HCT116 (cell line): Measurements from ENCODE around the gene AARS1. TPM values are rescaled to one million over a fixed set of nuclear protein-coding genes. Genes with fewer than 3 reads are reported as not detected.
A peak's percentile ranks its signal among the peaks of the same experiment; 100 is the strongest.

Experiments used
- ATAC-seq: fragments of 200-7000 bp; cut with Tn5 transposase; 2 replicates; pipeline ENCODE4 v1.9.1; 2020; ENCODE audit warnings: mild to moderate bottlenecking, moderate library complexity
- BruUV-seq: library from RNA; stranded (reverse); fragments of 400-500 nt; replicated peaks from 2 replicates; lab custom pipeline; 2021; lab: Mats Ljungman, UMichigan
- CTCF ChIA-PET: fragments of 300-600 bp; sonication (Branson Sonifier 250); formaldehyde crosslinking; loops from one replicate; lab custom pipeline; 2021; ENCODE audit warnings: antibody characterized with exemption; lab: Charles Lee
- POLR2A ChIA-PET: fragments of 300-600, 350-600 bp; sonication (Branson Sonifier 250); formaldehyde crosslinking; loops from one replicate; lab custom pipeline; 2021; ENCODE audit warnings: antibody characterized with exemption; lab: Charles Lee
- RAD21 ChIA-PET, 2 experiments: fragments of 300-600 bp; sonication (Branson Sonifier 250); formaldehyde crosslinking; loops; one replicate each; lab custom pipeline; 2023; ENCODE audit warnings: low total read pairs in 2 of 2; ENCODE audit not compliant: uncharacterized antibody in 2 of 2, unreplicated experiment in 2 of 2, low non-redundant PET in 1 of 2; lab: Charles Lee
- DNase-seq: peaks from one replicate; pipeline ENCODE4 v3.0.0-alpha.2; 2010; ENCODE audit warnings: low read depth, low spot score
- H2AFZ ChIP-seq: fragments of 200-600 bp; shearing (Covaris generic), sonication (generic); 2 replicates; pipeline ENCODE4 v1.6.1; 2017; ENCODE audit warnings: low read depth, mixed run types, mixed read lengths, antibody characterized with exemption, low read length; ENCODE audit not compliant: poor library complexity, severe bottlenecking
- H3K27ac ChIP-seq: 2 replicates; pipeline ENCODE4 v1.5.1; 2012; ENCODE audit warnings: low read depth, low read length
- H3K27me3 ChIP-seq: fragments of 200-600 bp; sonication (generic); 2 replicates; pipeline ENCODE4 v1.6.1; 2016; ENCODE audit warnings: mixed run types, low read length, mixed read lengths; ENCODE audit not compliant: insufficient read depth
- H3K36me3 ChIP-seq, 2 experiments: fragments of 200-500 bp in 1 of 2; fragments of 200-600 bp in 1 of 2; sonication (Bioruptor generic) in 1 of 2; sonication (generic) in 1 of 2; 2 replicates each; pipeline versions ENCODE4 v1.5.1 to v1.6.1; 2014 to 2016; ENCODE audit warnings: low read length in 2 of 2, inconsistent platforms in 1 of 2, mixed read lengths in 1 of 2, mixed run types in 1 of 2; ENCODE audit not compliant: insufficient read depth in 2 of 2, control insufficient read depth in 1 of 2
- H3K4me1 ChIP-seq, 2 experiments: fragments of 200-600 bp in 1 of 2; sonication (generic) in 1 of 2; 2 replicates each; pipeline versions ENCODE4 v1.5.1 to v1.6.1; 2012 to 2017; ENCODE audit warnings: low read length in 2 of 2, inconsistent platforms in 1 of 2, mild to moderate bottlenecking in 1 of 2, mixed read lengths in 1 of 2, mixed run types in 1 of 2, moderate library complexity in 1 of 2; ENCODE audit not compliant: insufficient read depth in 2 of 2, control insufficient read depth in 1 of 2
- H3K4me2 ChIP-seq: fragments of 200-600 bp; sonication (generic); 2 replicates; pipeline ENCODE4 v1.6.1; 2017; ENCODE audit warnings: mixed run types, low read length, mixed read lengths
- H3K4me3 ChIP-seq, 2 experiments: fragments of 200-600 bp in 1 of 2; sonication (generic) in 1 of 2; replicated peaks in 1 of 2; 2 replicates each; pipeline ENCODE4 v1.5.1; 2011 to 2016; ENCODE audit warnings: low read length in 2 of 2, control low read depth in 1 of 2, low read depth in 1 of 2, mild to moderate bottlenecking in 1 of 2, mixed read lengths in 1 of 2, mixed run types in 1 of 2
- H3K79me2 ChIP-seq: fragments of 200-600 bp; sonication (generic); 2 replicates; pipeline ENCODE4 v1.6.1; 2017; ENCODE audit warnings: mild to moderate bottlenecking, mixed run types, low read length, moderate library complexity, mixed read lengths; ENCODE audit not compliant: insufficient read depth
- H3K9ac ChIP-seq: fragments of 200-600 bp; sonication (generic); 2 replicates; pipeline ENCODE4 v1.6.1; 2016; ENCODE audit warnings: low read length, mixed read lengths
- H3K9me2 ChIP-seq: fragments of 200-600 bp; sonication (generic), shearing (Covaris generic); 2 replicates; pipeline ENCODE4 v1.6.1; 2017; ENCODE audit warnings: mixed run types, mild to moderate bottlenecking, moderate library complexity; ENCODE audit not compliant: insufficient read depth
- H3K9me3 ChIP-seq, 2 experiments: fragments of 200-500 bp in 1 of 2; fragments of 200-600 bp in 1 of 2; sonication (Bioruptor generic) in 1 of 2; sonication (generic) in 1 of 2; 2 replicates each; pipeline ENCODE4 v1.6.1; 2014 to 2017; ENCODE audit warnings: low read length in 2 of 2, mixed read lengths in 2 of 2, inconsistent platforms in 1 of 2, low read depth in 1 of 2, mild to moderate bottlenecking in 1 of 2, mixed run types in 1 of 2, moderate library complexity in 1 of 2; ENCODE audit not compliant: control insufficient read depth in 1 of 2, insufficient read depth in 1 of 2
- H4K20me1 ChIP-seq: fragments of 200-600 bp; sonication (generic), shearing (Covaris generic); 2 replicates; pipeline ENCODE4 v1.6.1; 2017; ENCODE audit warnings: mixed run types, mild to moderate bottlenecking, moderate library complexity; ENCODE audit not compliant: insufficient read depth
- FOSL1 ChIP-seq: IDR thresholded peaks from 2 replicates; pipeline ENCODE4 v1.6.1; 2012; ENCODE audit warnings: low read depth
- JUND ChIP-seq: IDR thresholded peaks from 2 replicates; pipeline ENCODE4 v1.6.1; 2012
- POLR2AphosphoS5 ChIP-seq: IDR thresholded peaks from 2 replicates; pipeline ENCODE4 v1.6.1; 2011; ENCODE audit warnings: mild to moderate bottlenecking, low read depth, low read length, moderate library complexity
- RAD21 ChIP-seq: IDR thresholded peaks from 2 replicates; pipeline ENCODE4 v1.6.1; 2012; ENCODE audit warnings: low read depth, mild to moderate bottlenecking
- SIN3A ChIP-seq: IDR thresholded peaks from 2 replicates; pipeline ENCODE4 v1.6.1; 2012; ENCODE audit warnings: low read depth
- SP1 ChIP-seq: IDR thresholded peaks from 2 replicates; pipeline ENCODE4 v1.6.1; 2012; ENCODE audit warnings: low read depth
- TCF7L2 ChIP-seq: IDR thresholded peaks from 2 replicates; pipeline ENCODE4 v1.7.0; 2011; ENCODE audit warnings: borderline replicate concordance, inconsistent platforms; ENCODE audit not compliant: insufficient read depth, insufficient read length; ENCODE audit errors: extremely low read depth
- YY1 ChIP-seq: IDR thresholded peaks from 2 replicates; pipeline ENCODE4 v1.6.1; 2011; ENCODE audit warnings: low read length, low read depth, moderate library complexity, mild to moderate bottlenecking; ENCODE audit not compliant: insufficient replicate concordance; ENCODE audit errors: extremely low read depth
- ZFX ChIP-seq: fragments of 450-650 bp; IDR thresholded peaks from 2 replicates; pipeline ENCODE4 v1.6.1; 2017
- intact Hi-C: fragments of 100-400 bp; cut with micrococcal nuclease; formaldehyde crosslinking; loops from 2 replicates; pipeline ENCODE4 v1.10.0; 2022
- total RNA-seq: library from RNA; stranded (reverse); gene quantifications from one replicate; pipeline ENCODE4 v1.2.1, GENCODE V29; 2021; ENCODE audit not compliant: unreplicated experiment
- TF ChIP-seq, protein P1 (sequence below): IDR thresholded peaks from 2 replicates; pipeline ENCODE4 v1.6.1; 2012
- TF ChIP-seq, protein P2 (sequence below): IDR thresholded peaks from 2 replicates; pipeline ENCODE4 v1.6.1; 2012; ENCODE audit warnings: low read depth
- TF ChIP-seq, protein P3 (sequence below), 3 experiments: fragments of 200-600 bp in 1 of 3; sonication (generic) in 1 of 3; IDR thresholded peaks in 2 of 3; conservative IDR thresholded peaks in 1 of 3; 2 replicates each; pipeline ENCODE4 v1.5.1; 2012 to 2017; ENCODE audit warnings: low read depth in 2 of 3, low read length in 2 of 3, antibody characterized with exemption in 1 of 3, borderline replicate concordance in 1 of 3, control low read depth in 1 of 3, mild to moderate bottlenecking in 1 of 3, mixed read lengths in 1 of 3, mixed run types in 1 of 3, moderate library complexity in 1 of 3; ENCODE audit not compliant: insufficient read depth in 1 of 3

Gene AARS1
- total RNA-seq, 1 experiment from 2014 or later = 215 TPM

DNA sequence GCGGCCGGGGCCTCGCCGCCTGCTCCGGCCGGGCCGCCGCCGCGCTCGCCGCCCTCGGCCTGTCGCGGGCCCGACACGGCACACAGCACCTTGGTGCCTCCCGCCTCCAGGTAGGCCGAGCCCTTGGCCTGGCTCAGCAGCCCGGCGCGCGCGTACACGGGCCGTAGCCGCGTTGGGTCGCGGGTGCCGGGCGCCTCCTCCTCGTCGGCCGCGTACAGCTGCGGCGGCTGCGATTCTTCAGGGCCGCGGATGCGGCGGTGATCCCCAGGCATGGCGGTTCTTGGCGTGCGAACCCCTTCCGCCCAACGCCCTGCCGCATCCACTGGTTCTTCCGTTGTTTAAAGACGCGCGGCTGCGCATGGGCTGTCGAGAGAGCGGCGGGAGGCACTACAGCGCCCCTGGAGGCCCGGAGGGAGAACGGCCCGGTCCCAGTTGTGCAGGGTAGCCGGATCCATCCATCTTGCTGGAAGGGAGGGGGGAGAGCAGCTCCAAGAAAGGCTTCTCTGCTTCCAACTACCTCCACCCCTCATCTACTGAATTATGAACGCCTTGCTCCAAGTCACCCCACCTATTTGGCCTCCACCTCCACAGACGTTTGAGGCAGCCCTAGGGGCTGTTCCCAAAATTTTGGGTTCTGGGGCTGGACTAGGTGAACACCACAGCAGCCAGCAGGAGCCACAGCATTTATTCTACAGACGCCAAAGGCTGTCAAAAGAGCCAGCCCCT lies 37.5 kb downstream of the AARS1 start, which contains the start of gene EXOSC6 (continued):
- TF ChIP-seq, protein P1, sequence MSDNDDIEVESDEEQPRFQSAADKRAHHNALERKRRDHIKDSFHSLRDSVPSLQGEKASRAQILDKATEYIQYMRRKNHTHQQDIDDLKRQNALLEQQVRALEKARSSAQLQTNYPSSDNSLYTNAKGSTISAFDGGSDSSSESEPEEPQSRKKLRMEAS = peak; percentile 92
- no peak for TF ChIP-seq RAD21
- no peak; the same call in 1 of the 2 replicates for TF ChIP-seq SP1
- peak; percentile 100 for TF ChIP-seq ZFX
- peak; percentile 80 for TF ChIP-seq JUND

DNA sequence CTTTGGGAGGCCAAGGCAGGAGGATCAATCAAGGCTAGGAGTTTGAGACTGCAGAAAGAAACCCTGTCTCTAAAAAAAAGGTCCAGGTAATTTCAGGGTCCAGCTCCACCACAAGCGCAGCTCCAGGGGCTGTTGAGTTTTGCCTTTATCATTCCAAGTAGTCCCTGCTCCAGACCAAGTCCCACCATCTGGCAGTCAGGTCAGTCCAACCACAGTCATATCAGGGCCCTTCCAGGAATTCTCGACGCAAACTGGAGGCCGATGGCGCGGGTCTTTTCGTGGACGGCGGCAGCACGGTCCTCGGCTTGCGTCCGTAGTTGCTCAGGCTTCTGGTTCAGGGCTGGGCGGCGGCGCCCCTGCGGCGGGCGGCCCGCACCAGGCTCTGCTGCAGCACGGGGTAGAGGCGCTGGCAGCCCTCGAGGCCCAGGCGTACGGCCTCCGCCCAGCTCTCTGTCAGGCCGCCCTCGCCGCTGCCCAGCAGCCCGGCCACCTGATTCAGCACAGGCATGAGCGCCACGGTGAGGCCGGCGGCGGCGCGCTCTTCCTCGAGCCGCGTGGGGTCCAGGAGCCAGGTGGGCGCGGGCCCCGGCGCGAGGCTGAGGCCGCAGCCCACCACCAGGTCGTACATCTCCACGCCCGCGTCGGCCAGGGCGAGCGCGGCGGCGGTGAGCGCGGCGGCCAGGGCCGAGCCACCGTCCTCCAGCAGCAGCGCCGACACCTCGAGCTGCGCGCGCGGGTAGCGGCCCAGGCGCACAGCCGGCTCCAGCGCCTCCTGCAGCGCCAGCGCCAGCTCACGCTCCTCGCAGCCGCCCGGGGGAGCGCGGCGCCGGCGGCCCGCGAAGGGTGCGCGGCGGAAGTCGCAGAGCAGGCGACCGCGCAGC lies 38.3 kb downstream of the AARS1 start:
- ATAC-seq (peak; percentile 61), DNase-seq (no peak)
- peaks cover 10 to 32% of the 10 kb centered on the region in 2 experiments for H3K36me3 ChIP-seq
- H3K9ac ChIP-seq = peak overlapping the region; percentile 84
- peak overlapping the region; percentile 95 for H3K27ac ChIP-seq
- H3K9me2 ChIP-seq = no peaks in the 10 kb centered on the region
- RAD21 ChIA-PET = no interaction called here
- peaks cover 5 to 7% of the 10 kb centered on the region in 2 experiments; a peak in 2 of 4 replicates for H3K4me1 ChIP-seq
- TF ChIP-seq YY1 (no peak), FOSL1 (no peak), SP1 (no peak), POLR2AphosphoS5 (no peak), SIN3A (0 out of 2 replicates have a peak, but pooled peaks have one; percentile 63), TCF7L2 (no peak)
- TF ChIP-seq, protein P1 = peak; percentile 49
- TF ChIP-seq, protein P2, sequence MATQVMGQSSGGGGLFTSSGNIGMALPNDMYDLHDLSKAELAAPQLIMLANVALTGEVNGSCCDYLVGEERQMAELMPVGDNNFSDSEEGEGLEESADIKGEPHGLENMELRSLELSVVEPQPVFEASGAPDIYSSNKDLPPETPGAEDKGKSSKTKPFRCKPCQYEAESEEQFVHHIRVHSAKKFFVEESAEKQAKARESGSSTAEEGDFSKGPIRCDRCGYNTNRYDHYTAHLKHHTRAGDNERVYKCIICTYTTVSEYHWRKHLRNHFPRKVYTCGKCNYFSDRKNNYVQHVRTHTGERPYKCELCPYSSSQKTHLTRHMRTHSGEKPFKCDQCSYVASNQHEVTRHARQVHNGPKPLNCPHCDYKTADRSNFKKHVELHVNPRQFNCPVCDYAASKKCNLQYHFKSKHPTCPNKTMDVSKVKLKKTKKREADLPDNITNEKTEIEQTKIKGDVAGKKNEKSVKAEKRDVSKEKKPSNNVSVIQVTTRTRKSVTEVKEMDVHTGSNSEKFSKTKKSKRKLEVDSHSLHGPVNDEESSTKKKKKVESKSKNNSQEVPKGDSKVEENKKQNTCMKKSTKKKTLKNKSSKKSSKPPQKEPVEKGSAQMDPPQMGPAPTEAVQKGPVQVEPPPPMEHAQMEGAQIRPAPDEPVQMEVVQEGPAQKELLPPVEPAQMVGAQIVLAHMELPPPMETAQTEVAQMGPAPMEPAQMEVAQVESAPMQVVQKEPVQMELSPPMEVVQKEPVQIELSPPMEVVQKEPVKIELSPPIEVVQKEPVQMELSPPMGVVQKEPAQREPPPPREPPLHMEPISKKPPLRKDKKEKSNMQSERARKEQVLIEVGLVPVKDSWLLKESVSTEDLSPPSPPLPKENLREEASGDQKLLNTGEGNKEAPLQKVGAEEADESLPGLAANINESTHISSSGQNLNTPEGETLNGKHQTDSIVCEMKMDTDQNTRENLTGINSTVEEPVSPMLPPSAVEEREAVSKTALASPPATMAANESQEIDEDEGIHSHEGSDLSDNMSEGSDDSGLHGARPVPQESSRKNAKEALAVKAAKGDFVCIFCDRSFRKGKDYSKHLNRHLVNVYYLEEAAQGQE = no peak
- TF ChIP-seq, protein P3, sequence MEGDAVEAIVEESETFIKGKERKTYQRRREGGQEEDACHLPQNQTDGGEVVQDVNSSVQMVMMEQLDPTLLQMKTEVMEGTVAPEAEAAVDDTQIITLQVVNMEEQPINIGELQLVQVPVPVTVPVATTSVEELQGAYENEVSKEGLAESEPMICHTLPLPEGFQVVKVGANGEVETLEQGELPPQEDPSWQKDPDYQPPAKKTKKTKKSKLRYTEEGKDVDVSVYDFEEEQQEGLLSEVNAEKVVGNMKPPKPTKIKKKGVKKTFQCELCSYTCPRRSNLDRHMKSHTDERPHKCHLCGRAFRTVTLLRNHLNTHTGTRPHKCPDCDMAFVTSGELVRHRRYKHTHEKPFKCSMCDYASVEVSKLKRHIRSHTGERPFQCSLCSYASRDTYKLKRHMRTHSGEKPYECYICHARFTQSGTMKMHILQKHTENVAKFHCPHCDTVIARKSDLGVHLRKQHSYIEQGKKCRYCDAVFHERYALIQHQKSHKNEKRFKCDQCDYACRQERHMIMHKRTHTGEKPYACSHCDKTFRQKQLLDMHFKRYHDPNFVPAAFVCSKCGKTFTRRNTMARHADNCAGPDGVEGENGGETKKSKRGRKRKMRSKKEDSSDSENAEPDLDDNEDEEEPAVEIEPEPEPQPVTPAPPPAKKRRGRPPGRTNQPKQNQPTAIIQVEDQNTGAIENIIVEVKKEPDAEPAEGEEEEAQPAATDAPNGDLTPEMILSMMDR (IDR thresholded peaks at IDR 0.05 in 2 of 3, conservative IDR thresholded peaks at IDR 0.05 in 1 of 3; ENCODE audit: borderline replicate concordance in 1 of 3, insufficient read depth in 1 of 3, low read depth in 2 of 3, low read length in 2 of 3) = no peak
- TF ChIP-seq, all 23 proteins: peak for 2
- Histone ChIP-seq H3K27me3 (no peaks in the 10 kb centered on the region), H4K20me1 (no peaks in the 10 kb centered on the region), H3K79me2 (peaks cover 25% of the 10 kb centered on the region), H3K4me2 (peak overlapping the region; percentile 92), H2AFZ (no peak overlapping the region), H3K4me3 (peak overlapping the region; percentile 59 to 82), H3K9me3 (no peaks in the 10 kb centered on the region)
- ChIA-PET POLR2A (interaction anchor here (1.6 kb wide), 1 partner anchor 38 kb away, joined by 5 read pairs; the partner anchor contains the start of gene AARS1), CTCF (interaction anchor here (1.0 to 1.9 kb wide), 4 partner anchors 12 to 129 kb away, joined by 3 to 9 read pairs (median 4); partner anchors contain the start of gene AARS1)
- intact Hi-C loops = loop anchor here (10.0 kb wide), 1 partner anchor 86 kb away; no protein-coding TSS in a partner anchor
- BruUV-seq = no TSS peak
